ENCODE results near the gene ZNF333.
"Not testable (repeated sequence)": the region's sequence is repeated elsewhere in the genome, so short reads cannot be mapped to it uniquely, and the experiment has no call there.

ZNF333 gene

DNA sequence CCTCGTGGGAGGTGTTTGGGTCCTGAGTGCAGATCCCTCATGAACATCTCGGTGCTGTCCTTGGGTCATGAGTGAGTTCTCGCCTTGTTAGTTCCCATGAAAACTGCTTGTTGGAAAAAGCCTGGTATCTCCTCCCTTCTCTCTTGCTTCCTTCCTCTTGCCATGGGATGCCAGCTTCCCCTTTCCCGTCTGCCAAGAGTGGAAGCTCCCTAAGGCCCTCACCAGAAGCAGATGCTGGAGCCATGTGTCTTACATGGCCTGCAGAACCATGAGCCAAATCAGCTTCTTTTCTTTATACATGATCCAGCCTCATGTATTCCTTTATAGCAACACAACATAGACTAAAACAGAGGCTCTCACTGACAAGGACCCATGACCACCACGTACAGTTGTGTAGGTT is 80.3 kb downstream of the ZNF333 start:
- DNase-seq, result no peak

DNA sequence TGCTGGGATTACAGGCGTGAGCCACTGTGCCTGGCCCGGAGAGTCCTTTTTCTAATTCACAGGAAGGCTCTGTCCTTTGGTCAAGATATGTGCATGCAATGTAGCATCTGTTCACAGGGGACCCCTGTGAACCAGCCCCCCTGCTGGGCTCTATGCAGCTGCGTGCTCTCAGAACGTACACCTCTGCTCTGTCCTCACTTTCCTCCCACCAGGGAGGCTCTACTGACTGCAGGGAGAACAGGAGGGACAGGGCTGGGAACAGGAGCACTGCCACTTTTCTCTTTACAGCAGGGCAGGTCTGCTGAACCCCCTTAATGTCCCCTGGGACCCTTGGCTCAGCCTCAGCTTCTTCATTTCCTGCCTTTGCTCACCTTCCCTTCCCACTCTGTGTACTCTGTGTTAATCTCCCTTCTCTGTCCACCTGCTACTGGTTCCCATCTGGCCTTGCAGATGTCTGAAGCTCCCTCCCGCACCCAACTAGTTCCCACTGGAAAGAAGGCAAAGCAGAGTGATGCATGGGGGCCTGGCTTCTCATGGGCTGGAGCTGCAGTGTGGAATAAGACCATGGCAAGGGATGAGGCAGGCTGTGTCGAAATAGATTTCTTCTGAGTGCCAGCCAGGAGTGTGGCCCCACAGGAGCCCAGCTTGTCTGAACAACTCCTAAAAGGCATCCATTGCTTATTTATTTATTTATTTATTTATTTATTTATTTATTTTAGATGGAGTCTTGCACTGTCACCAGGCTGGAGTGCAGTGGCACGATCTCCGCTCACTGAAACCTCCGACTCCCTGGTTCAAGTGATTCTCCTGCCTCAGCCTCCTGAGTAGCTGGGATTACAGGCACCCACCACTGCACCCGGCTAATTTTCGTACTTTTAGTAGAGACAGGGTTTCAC is 81.3 kb downstream of the ZNF333 start:
- no peak for DNase-seq

DNA sequence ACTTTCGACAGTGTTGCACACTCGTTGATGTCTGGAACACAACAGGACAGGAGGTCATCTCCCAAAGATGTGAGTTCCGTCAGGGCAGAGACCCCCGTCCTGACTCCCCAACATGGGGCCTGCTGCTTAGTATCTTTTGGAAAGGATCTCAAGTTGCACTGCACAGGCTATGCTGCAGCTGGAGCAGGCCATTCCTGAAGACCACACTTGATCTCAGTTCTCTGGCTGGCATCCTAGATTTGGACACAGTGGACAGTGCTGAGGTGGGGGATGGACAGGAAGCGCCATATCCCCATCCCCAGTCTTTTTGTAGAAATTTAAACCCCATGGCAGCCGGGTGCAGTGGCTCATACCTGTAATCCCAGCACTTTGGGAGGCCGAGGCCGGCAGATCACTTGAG is 82.6 kb downstream of the ZNF333 start:
- no peak for DNase-seq

DNA sequence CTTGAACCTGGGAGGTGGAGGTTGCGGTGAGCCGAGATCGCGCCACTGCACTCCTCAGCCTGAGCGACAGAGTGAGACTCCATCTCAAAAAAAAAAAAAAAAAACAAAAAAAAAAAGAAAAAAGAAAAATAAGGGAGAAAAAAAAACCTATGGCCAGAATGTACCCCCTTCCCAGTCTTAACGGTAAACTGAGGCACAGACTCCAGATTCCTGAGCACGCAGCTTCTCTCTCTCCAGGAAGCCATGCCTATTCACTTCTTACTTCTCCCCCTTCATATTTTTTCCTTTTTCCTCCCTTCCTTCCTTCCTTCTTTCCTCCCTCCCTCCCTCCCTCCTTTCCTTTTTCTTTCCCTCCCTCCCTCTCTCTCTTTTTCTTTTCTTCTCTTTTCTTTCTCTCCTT is 83.1 kb downstream of the ZNF333 start:
- no peak for DNase-seq

DNA sequence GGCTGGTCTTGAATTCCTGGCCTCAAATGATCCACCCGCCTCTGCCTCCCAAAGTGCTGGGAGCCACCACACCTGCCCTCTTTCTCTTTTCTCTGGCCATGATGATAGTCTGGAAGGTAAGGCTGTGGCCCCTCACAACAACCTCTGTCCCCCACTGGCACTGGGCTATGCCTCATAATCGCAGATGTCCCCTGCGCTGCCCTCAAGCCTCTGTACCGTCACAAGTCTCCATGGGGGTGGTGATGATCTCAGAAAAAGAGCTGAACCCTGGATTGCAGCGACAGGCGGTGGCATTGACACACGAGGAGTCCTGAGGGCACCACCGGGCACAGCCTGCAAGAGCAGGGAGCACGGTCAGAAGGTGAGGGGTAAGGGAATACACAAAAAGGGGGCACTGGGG is 83.9 kb downstream of the ZNF333 start:
- DNase-seq, result not testable (repeated sequence)

DNA sequence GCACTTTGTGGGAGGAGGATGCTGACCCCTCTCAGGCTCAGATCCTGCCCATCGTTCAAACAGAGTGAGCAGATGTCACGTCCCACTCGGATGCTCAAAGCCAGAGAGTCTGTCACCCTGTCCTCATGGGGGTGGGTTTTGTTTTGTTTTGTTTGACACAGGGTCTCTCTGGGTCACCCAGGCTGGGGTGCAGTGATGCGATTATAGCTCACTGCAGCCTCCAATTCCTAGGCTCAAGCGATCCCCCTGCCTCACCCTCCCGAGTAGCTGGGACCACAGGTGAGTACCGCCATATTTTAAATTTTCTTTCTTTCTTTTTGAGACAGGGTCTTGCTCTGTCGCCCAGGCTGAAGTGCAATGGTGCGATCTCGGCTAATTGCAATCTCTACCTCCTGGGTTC is 84.5 kb downstream of the ZNF333 start:
- no peak for DNase-seq

DNA sequence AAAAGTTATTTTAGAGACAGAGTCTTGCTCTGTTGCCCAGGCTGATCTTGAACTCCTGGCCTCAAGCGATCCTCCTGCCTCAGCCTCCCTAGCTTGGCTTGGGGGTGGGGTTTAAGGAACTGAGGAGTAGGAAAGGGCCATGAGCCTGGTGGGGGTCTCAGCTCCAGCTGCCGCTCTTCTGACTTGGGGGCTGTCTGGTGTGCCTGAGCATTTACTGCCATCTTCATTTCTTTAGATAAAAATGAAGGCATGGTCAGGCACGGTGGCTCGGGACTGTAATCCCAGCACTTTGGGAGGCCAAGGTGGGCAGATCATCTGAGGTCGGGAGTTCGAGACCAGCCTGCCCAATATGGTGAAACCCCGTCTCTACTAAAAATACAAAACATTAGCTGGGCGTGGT is 85.5 kb downstream of the ZNF333 start:
- DNase-seq, result not testable (repeated sequence)

DNA sequence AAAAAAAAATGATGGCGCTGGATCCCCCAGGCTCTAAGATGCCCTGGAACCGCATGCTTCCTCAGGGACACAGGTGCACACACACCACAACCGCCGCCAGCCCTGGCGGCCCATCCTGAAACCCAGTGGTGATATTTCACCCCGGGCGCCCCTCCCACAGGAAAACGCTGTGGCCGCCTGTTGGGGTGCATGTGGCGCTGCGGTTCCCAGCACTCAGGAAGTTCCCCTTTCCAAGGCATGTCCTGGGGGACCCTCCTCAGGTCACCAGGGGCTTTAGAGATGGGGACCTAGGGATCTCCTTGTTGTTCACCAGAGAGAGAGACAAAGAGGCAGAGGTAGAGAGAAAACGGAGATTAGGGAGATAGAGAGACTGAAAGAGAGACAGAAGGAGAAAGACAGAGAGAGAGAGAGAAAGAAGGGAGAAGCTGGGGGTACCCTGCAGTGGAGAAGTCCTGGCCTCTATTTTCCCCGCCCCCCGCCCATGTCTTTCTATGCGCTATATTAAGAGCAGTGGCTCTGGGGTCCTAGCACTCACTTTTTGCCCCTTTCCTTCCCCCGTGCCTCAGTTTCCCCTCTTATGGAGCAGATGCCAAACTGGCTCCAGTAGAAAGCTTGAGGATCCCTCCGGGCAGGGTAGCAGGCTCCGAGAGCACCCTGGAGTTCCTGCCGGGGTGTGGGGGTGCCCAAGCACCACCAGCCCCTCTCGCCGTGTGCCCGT is 86.2 kb downstream of the ZNF333 start:
- no peak for DNase-seq

DNA sequence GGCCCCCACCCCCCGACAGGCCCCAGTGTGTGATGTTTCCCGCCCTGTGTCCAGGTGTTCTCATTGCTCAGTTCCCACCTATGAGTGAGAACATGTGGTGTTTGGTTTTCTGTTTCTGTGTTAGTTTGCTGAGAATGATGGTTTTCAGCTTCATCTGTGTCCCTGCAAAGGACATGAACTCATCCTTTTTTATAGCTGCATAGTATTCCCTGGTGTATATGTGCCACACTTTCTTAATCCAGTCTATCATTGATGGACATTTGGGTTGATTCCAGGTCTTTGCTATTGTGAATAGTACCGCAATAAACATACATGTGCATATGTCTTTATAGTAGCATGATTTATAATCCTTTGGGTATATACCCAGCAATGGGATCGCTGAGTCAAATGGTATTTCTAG is 87.8 kb downstream of the ZNF333 start:
- not testable (repeated sequence) for DNase-seq

DNA sequence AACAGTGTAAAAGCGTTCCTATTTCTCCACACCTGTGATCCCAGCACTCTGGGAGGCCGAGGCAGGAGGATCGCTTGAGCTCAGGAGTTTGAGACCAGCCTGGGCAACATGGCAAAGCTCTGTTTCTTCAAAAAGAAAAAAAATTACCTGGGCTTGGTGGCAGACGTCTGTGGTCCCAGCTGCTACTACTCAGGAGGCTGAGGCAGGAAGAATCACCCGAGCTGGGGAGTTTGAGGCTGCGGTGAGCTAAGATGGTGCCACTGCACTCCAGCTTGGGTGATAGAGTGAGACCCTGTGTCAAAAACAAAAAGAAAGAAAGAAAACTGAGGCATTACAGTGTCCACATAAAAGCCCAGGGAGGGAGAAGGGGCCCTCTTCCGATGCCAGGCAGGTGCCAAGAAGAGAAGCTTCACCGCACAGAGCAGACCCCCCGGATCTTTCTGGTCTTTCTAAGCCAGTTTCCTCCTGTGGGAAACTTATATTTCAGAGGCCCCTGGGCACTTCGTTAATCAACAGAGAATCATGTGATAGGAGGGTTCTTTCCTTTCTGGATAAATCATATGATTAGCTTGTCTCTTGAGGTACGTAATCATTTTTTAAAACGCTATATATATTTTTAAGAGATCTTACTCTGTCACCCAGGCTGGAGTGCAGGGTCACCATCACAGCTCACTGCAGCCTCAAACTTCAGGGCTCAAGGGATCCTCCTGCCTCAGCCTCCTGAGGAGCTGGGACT is 88.4 kb downstream of the ZNF333 start, which contains the start of gene ADGRE2:
ADGRE2 (minus strand) TSS at position 451 of the 736 bp plus-strand sequence. CDS start 1,804 bp downstream, outside the sequence.
- DNase-seq, result not testable (repeated sequence)

DNA sequence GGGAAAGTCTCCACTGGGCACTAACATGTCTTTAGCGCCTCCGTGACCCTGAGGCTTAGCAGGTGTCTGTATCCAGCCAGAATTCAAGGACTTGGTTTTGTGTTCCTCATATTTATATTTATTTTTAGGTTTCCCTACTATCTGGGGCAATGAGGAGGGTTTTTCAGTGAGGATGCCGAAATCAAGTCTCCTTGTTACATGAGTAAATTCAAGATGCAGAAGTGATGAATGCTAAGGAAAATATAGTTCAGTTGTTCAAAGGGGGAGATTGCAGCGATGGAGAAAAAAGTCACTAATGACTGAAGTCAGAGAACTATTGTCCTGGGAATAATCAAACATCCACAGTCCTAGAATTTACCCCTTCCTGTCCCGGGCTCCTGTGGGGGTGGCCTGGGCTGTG is 89.3 kb downstream of the ZNF333 start:
- DNase-seq, result no peak

DNA sequence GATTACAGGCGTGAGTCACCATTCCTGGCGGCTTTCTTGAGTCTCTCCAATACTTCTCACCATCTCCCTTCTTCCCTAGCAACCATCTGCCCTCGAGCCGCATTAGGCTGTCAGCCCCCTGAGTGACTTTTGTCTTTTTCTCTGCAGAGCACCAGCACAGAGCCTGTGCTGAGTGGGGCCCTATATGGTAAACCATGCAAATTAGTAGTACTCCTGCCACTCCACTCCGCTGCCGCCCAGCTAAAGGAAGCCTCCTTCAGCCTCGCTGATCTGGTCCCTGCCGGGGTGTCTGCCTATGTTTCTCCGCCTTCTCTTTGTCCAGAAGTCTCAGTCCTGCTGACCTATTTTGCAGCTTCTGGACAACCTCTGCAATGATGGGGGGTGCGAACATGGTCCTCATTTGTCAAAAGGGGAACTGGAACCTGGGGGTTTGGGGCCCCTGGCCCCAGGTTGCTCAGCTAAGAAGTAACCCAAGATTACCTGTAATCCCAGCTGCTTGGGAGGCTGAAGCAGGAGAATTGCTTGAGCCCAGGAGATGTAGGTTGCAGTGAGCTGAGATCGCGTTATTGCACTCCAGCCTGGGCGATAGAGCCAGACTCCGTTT is 90.9 kb downstream of the ZNF333 start:
- not testable (repeated sequence) for DNase-seq

DNA sequence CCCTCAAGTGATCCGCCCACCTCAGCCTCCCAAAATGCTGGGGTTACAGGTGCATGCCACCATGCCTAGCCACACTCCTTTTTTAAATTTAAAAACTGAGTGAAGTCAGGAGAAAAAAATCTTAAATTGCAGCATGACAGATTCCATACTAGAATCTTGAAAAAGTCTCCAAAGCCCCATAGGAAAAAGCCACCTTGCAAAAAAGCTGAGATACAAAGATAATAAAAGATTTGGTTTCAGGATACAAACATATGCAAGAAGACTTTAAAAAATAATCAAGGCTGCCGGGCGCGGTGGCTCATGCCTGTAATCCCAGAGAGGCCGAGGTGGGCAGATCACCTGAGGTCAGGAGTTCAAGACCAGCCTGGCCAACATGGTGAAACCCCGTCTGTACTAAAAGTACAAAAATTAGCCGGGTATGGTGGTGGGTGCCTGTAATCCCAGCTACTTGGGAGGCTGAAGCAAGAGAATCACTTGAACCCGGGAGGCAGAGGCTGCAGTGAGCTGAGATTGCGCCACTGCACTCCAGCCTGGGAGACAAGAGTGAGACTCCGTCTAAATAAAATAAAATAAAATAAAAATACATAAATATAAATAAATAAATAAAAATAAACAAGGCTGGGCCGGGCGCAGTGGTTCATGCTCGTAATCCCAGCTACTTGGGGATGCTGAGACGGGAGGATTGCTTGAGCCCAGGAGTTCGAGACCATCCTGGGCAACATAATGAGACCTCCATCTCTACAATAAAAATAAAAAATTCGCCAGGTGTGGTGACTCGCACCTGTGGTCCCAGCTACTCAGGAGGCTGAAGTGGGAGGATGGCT is 92.1 kb downstream of the ZNF333 start:
- DNase-seq, result not testable (repeated sequence)

DNA sequence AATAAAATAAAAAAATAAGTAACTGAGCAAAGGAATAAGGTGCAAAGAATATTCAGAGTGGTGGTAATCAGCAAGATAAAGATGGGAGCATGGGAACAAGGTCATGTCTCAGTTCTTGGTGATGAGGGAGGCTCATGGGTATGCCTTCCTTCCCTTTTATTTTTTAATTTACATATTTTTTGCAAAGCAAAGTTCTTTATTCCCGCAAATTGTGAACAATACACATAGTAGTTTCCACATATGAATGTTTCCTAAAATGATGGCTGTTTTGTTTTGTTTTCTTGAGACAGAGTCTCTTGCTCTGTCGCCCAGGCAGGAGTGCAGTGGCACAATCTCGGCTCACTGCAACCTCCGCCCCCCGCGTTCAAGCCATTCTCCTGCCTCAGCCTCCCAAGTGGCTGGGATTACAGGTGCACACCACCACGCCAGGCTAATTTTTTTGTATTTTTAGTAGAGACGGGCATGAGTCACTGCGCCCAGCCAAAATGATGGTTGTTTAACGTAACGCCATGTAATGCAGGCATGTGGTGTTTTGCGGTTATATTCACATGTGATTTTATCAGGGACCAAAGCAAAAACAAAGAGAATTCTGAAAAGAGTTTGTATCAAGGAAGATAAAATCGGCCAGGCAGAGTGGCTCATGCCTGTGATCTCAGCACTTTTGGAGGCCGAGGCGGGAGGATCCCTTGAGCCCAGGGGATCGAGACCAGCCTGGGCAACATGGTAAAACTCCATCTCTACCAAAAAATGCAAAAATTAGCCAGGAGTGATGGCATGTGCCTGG is 93.0 kb downstream of the ZNF333 start:
- DNase-seq, result no peak
